Fibroblast of pulmonary artery (primary cell): ENCODE results near the gene CSK.

Source experiments
- DNase-seq: peaks from one replicate; pipeline ENCODE4 v3.0.0-alpha.2; 2010; ENCODE audit warnings: low read depth
- H3K4me3 ChIP-seq: replicated peaks from 2 replicates; pipeline ENCODE4 v1.5.1; 2011; ENCODE audit warnings: low read depth, mild to moderate bottlenecking, control low read depth, low read length, moderate library complexity
- CTCF ChIP-seq: IDR thresholded peaks from 2 replicates; pipeline ENCODE4 v1.5.1; 2011; ENCODE audit warnings: mild to moderate bottlenecking, control low read depth, low read length, inconsistent platforms; ENCODE audit errors: missing control alignments

The CSK gene

GRCh38 chr15:74770211-74770903 lies 11.5 kb upstream of the CSK start:
- no peak overlapping the region for H3K4me3 ChIP-seq
- no peak for TF ChIP-seq CTCF
- DNase-seq, result no peak

GRCh38 chr15:74773329-74773728 lies 8.6 kb upstream of the CSK start:
- no peak for TF ChIP-seq CTCF
- H3K4me3 ChIP-seq, result no peak overlapping the region
- no peak for DNase-seq

GRCh38 chr15:74773731-74774252 lies 8.1 kb upstream of the CSK start:
- no peak for TF ChIP-seq CTCF
- H3K4me3 ChIP-seq, result no peak overlapping the region
- DNase-seq, result no peak

GRCh38 chr15:74775132-74775562 lies 6.7 kb upstream of the CSK start:
- DNase-seq, result no peak
- no peak overlapping the region for H3K4me3 ChIP-seq
- TF ChIP-seq CTCF, result no peak

GRCh38 chr15:74775894-74776293 lies 6.0 kb upstream of the CSK start:
- TF ChIP-seq CTCF, result no peak
- H3K4me3 ChIP-seq, result no peak overlapping the region
- DNase-seq, result no peak

- TF ChIP-seq CTCF, result no peak
- no peak for DNase-seq
- H3K4me3 ChIP-seq, result no peak overlapping the region
Measured at GRCh38 chr15:74776821-74777768, 4.8 kb upstream of the CSK start.
